Activated T-cell treated with anti-CD3 and anti-CD28 coated beads, Interleukin-2, amount 50 U/mL, for 4 hours (primary cell): ENCODE results near the gene NOB1. TPM values are rescaled to one million over a fixed set of nuclear protein-coding genes. Genes with fewer than 3 reads are reported as not detected.

ENCODE experiments used
- ATAC-seq, 2 donors: fragments of 200-7000 bp; cut with Tn5 transposase; one replicate each; pipeline ENCODE4 v1.10.0; 2021
- DNase-seq: peaks from one replicate; pipeline ENCODE4 v3.0.0-alpha.2; 2020
- H3K27me3 Mint-ChIP-seq: one replicate; pipeline ENCODE4 v1.8.0; 2021; ENCODE audit warnings: low read depth, mixed read lengths
- H3K36me3 Mint-ChIP-seq: one replicate; pipeline ENCODE4 v1.8.0; 2022; ENCODE audit warnings: mixed read lengths; ENCODE audit not compliant: insufficient read depth
- H3K4me1 Mint-ChIP-seq: one replicate; pipeline ENCODE4 v1.8.0; 2021; ENCODE audit warnings: low read depth, mixed read lengths
- H3K4me3 Mint-ChIP-seq: one replicate; pipeline ENCODE4 v1.8.0; 2021; ENCODE audit warnings: mild to moderate bottlenecking, moderate library complexity, mixed read lengths
- H3K9me3 Mint-ChIP-seq: one replicate; pipeline ENCODE4 v1.8.0; 2021; ENCODE audit warnings: mixed read lengths
- total RNA-seq, 3 donors: library from RNA; stranded (reverse); gene quantifications; one replicate each; pipeline ENCODE4 v1.2.1, GENCODE V29; 2021

Gene NOB1
- total RNA-seq, 3 donors from 2014 or later: 181 to 194 (median 181) TPM

- Mint-ChIP-seq H3K36me3 (peaks cover 4% of the 10 kb centered on the region), H3K4me3 (no peak overlapping the region), H3K27me3 (no peaks in the 10 kb centered on the region), H3K9me3 (no peaks in the 10 kb centered on the region), H3K4me1 (no peaks in the 10 kb centered on the region)
- DNase-seq: no peak
- no peak for ATAC-seq
Measured at GRCh38 chr16:69718111-69718764, 36.5 kb downstream of the NOB1 start.

GRCh38 chr16:69717066-69717465 is 37.7 kb downstream of the NOB1 start:
- H3K27me3 Mint-ChIP-seq: no peaks in the 10 kb centered on the region
- H3K4me3 Mint-ChIP-seq: no peak overlapping the region
- peaks cover 4% of the 10 kb centered on the region for H3K36me3 Mint-ChIP-seq
- ATAC-seq: no peak
- DNase-seq: no peak
- no peaks in the 10 kb centered on the region for H3K9me3 Mint-ChIP-seq
- H3K4me1 Mint-ChIP-seq: no peaks in the 10 kb centered on the region

GRCh38 chr16:69712914-69713581 is 41.7 kb downstream of the NOB1 start:
- peaks cover 5% of the 10 kb centered on the region for H3K36me3 Mint-ChIP-seq

GRCh38 chr16:69712277-69712676 is 42.4 kb downstream of the NOB1 start:
- no peak overlapping the region for H3K4me3 Mint-ChIP-seq
- ATAC-seq: no peak
- no peaks in the 10 kb centered on the region for H3K27me3 Mint-ChIP-seq
- H3K4me1 Mint-ChIP-seq: no peaks in the 10 kb centered on the region
- no peak for DNase-seq
- H3K9me3 Mint-ChIP-seq: no peaks in the 10 kb centered on the region
- peaks cover 7% of the 10 kb centered on the region for H3K36me3 Mint-ChIP-seq

More at GRCh38 chr16:69712914-69713581, 41.7 kb downstream of the NOB1 start:
- Mint-ChIP-seq H3K9me3 (no peaks in the 10 kb centered on the region), H3K27me3 (no peaks in the 10 kb centered on the region), H3K4me3 (no peak overlapping the region), H3K4me1 (no peaks in the 10 kb centered on the region)
- no peak for ATAC-seq
- no peak for DNase-seq

GRCh38 chr16:69711115-69711740 is 43.5 kb downstream of the NOB1 start:
- no peak overlapping the region for H3K4me3 Mint-ChIP-seq
- H3K4me1 Mint-ChIP-seq: no peaks in the 10 kb centered on the region
- ATAC-seq: peak; percentile 48 to 54
- DNase-seq: no peak
- no peaks in the 10 kb centered on the region for H3K9me3 Mint-ChIP-seq
- H3K27me3 Mint-ChIP-seq: no peaks in the 10 kb centered on the region
- H3K36me3 Mint-ChIP-seq: peaks cover 3% of the 10 kb centered on the region

GRCh38 chr16:69709456-69710084 is 45.2 kb downstream of the NOB1 start:
- Mint-ChIP-seq H3K4me3 (no peak overlapping the region), H3K27me3 (no peaks in the 10 kb centered on the region), H3K36me3 (peaks cover 6% of the 10 kb centered on the region), H3K9me3 (no peaks in the 10 kb centered on the region), H3K4me1 (no peaks in the 10 kb centered on the region)
- ATAC-seq: no peak
- no peak for DNase-seq

GRCh38 chr16:69707920-69708683 is 46.6 kb downstream of the NOB1 start:
- H3K4me1 Mint-ChIP-seq: no peaks in the 10 kb centered on the region
- H3K36me3 Mint-ChIP-seq: peaks cover 10% of the 10 kb centered on the region
- no peaks in the 10 kb centered on the region for H3K27me3 Mint-ChIP-seq
- H3K4me3 Mint-ChIP-seq: no peak overlapping the region
- no peak for DNase-seq
- ATAC-seq: no peak
- no peaks in the 10 kb centered on the region for H3K9me3 Mint-ChIP-seq

- Mint-ChIP-seq H3K4me1 (no peaks in the 10 kb centered on the region), H3K4me3 (no peak overlapping the region), H3K9me3 (no peaks in the 10 kb centered on the region), H3K27me3 (no peaks in the 10 kb centered on the region), H3K36me3 (peaks cover 10% of the 10 kb centered on the region)
- ATAC-seq (no peak), DNase-seq (no peak)
Measured at GRCh38 chr16:69706975-69707340, 47.8 kb downstream of the NOB1 start.

GRCh38 chr16:69706256-69706974 is 48.3 kb downstream of the NOB1 start:
- Mint-ChIP-seq H3K27me3 (no peaks in the 10 kb centered on the region), H3K4me1 (no peaks in the 10 kb centered on the region), H3K36me3 (peaks cover 11% of the 10 kb centered on the region), H3K4me3 (no peak overlapping the region), H3K9me3 (no peaks in the 10 kb centered on the region)
- ATAC-seq (no peak), DNase-seq (no peak)

GRCh38 chr16:69703638-69704037 is 51.1 kb downstream of the NOB1 start:
- no peak for ATAC-seq
- Mint-ChIP-seq H3K36me3 (peaks cover 15% of the 10 kb centered on the region), H3K9me3 (no peaks in the 10 kb centered on the region), H3K4me1 (no peaks in the 10 kb centered on the region), H3K4me3 (no peak overlapping the region), H3K27me3 (no peaks in the 10 kb centered on the region)
- DNase-seq: no peak

- H3K36me3 Mint-ChIP-seq: peaks cover 17% of the 10 kb centered on the region
- DNase-seq (no peak), ATAC-seq (no peak)
- H3K4me1 Mint-ChIP-seq: no peaks in the 10 kb centered on the region
- no peaks in the 10 kb centered on the region for H3K9me3 Mint-ChIP-seq
- H3K4me3 Mint-ChIP-seq: no peak overlapping the region
- H3K27me3 Mint-ChIP-seq: no peaks in the 10 kb centered on the region
Measured at GRCh38 chr16:69701866-69702265, 52.9 kb downstream of the NOB1 start.

GRCh38 chr16:69701452-69701851 is 53.3 kb downstream of the NOB1 start:
- Mint-ChIP-seq H3K4me1 (no peaks in the 10 kb centered on the region), H3K36me3 (peaks cover 19% of the 10 kb centered on the region), H3K4me3 (no peak overlapping the region)

GRCh38 chr16:69699915-69700314 is 54.8 kb downstream of the NOB1 start:
- no peaks in the 10 kb centered on the region for H3K9me3 Mint-ChIP-seq
- ATAC-seq: no peak
- H3K4me1 Mint-ChIP-seq: no peaks in the 10 kb centered on the region
- H3K36me3 Mint-ChIP-seq: peaks cover 28% of the 10 kb centered on the region
- no peak for DNase-seq
- no peaks in the 10 kb centered on the region for H3K27me3 Mint-ChIP-seq
- H3K4me3 Mint-ChIP-seq: no peak overlapping the region

More at GRCh38 chr16:69701452-69701851, 53.3 kb downstream of the NOB1 start:
- H3K9me3 Mint-ChIP-seq: no peaks in the 10 kb centered on the region
- no peaks in the 10 kb centered on the region for H3K27me3 Mint-ChIP-seq
- ATAC-seq (no peak), DNase-seq (no peak)
